ENCODE data around the gene SLC10A6.

DNA sequence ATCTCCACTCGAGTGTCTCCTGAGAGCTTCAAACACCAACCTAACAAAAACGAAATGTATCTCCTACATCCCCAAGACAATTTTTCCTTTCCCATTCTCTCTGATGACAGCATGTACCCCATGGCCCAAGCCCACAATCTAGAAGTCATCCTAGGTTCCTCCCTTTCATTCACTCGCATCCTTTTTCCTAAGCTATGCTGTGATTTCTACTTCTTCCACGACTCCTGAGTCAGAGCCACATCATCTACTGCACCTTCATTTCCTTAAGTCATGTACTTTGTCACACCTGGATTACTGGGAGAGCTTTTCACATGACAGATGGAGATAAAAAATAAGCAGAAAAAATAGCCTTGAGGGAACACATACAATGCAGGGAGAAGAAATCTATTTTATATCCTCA, 23.0 kb upstream of the SLC10A6 start:
- TF ChIP-seq, protein P1, sequence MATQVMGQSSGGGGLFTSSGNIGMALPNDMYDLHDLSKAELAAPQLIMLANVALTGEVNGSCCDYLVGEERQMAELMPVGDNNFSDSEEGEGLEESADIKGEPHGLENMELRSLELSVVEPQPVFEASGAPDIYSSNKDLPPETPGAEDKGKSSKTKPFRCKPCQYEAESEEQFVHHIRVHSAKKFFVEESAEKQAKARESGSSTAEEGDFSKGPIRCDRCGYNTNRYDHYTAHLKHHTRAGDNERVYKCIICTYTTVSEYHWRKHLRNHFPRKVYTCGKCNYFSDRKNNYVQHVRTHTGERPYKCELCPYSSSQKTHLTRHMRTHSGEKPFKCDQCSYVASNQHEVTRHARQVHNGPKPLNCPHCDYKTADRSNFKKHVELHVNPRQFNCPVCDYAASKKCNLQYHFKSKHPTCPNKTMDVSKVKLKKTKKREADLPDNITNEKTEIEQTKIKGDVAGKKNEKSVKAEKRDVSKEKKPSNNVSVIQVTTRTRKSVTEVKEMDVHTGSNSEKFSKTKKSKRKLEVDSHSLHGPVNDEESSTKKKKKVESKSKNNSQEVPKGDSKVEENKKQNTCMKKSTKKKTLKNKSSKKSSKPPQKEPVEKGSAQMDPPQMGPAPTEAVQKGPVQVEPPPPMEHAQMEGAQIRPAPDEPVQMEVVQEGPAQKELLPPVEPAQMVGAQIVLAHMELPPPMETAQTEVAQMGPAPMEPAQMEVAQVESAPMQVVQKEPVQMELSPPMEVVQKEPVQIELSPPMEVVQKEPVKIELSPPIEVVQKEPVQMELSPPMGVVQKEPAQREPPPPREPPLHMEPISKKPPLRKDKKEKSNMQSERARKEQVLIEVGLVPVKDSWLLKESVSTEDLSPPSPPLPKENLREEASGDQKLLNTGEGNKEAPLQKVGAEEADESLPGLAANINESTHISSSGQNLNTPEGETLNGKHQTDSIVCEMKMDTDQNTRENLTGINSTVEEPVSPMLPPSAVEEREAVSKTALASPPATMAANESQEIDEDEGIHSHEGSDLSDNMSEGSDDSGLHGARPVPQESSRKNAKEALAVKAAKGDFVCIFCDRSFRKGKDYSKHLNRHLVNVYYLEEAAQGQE (IDR thresholded peaks at IDR 0.05; ENCODE audit: insufficient read depth in 1 of 2, low read depth in 2 of 2, low read length in 1 of 2), result no peak
- TF ChIP-seq, protein P2, sequence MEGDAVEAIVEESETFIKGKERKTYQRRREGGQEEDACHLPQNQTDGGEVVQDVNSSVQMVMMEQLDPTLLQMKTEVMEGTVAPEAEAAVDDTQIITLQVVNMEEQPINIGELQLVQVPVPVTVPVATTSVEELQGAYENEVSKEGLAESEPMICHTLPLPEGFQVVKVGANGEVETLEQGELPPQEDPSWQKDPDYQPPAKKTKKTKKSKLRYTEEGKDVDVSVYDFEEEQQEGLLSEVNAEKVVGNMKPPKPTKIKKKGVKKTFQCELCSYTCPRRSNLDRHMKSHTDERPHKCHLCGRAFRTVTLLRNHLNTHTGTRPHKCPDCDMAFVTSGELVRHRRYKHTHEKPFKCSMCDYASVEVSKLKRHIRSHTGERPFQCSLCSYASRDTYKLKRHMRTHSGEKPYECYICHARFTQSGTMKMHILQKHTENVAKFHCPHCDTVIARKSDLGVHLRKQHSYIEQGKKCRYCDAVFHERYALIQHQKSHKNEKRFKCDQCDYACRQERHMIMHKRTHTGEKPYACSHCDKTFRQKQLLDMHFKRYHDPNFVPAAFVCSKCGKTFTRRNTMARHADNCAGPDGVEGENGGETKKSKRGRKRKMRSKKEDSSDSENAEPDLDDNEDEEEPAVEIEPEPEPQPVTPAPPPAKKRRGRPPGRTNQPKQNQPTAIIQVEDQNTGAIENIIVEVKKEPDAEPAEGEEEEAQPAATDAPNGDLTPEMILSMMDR (IDR thresholded peaks at IDR 0.05), result no peak
- TF ChIP-seq POLR2AphosphoS5 (IDR thresholded peaks at IDR 0.05; ENCODE audit: low read depth, low read length) (no peak), SIN3A (IDR thresholded peaks at IDR 0.05; ENCODE audit: borderline replicate concordance, insufficient read depth, low read depth, low read length) (no peak), TCF7L2 (IDR thresholded peaks at IDR 0.05; ENCODE audit: low read depth, low read length) (no peak)
